Heart left ventricle (tissue), 16 donors: ENCODE data around the gene CTRB1. TPM values are rescaled to one million over a fixed set of nuclear protein-coding genes. Genes with fewer than 3 reads are reported as not detected.

ENCODE experiments used
- ATAC-seq, 4 donors: fragments of 200-7000 bp; cut with Tn5 transposase; one replicate each; pipeline ENCODE4 v1.9.1; 2020 to 2022; ENCODE audit warnings: moderate library complexity in 4 of 4, mild to moderate bottlenecking in 3 of 4, moderate number of reproducible peaks in 1 of 4
- DNase-seq, 5 donors: peaks; one replicate each; pipeline ENCODE4 v3.0.0-alpha.2; 2020
- H3K27ac ChIP-seq, 12 donors: fragments of 200-600 bp; sonication (generic) in 4 of 12; one replicate each; pipeline versions ENCODE4 v1.5.0 to v1.8.0; 2016 to 2022; ENCODE audit warnings: mild to moderate bottlenecking in 2 of 12
- H3K27me3 ChIP-seq, 9 donors: fragments of 200-600 bp; sonication (generic) in 2 of 9; one replicate each; pipeline versions ENCODE4 v1.5.1 to v1.8.0; 2016 to 2022; ENCODE audit warnings: mild to moderate bottlenecking in 3 of 9
- H3K36me3 ChIP-seq, 9 donors: fragments of 200-600 bp; sonication (generic) in 2 of 9; one replicate each; pipeline versions ENCODE4 v1.5.0 to v1.8.0; 2018 to 2022; ENCODE audit warnings: mild to moderate bottlenecking in 2 of 9
- H3K4me1 ChIP-seq, 12 donors: fragments of 200-600 bp; sonication (generic) in 4 of 12; one replicate each; pipeline versions ENCODE4 v1.5.0 to v1.8.0; 2016 to 2022; ENCODE audit warnings: mild to moderate bottlenecking in 3 of 12
- H3K4me3 ChIP-seq, 12 donors: fragments of 200-600 bp; sonication (generic) in 4 of 12; one replicate each; pipeline versions ENCODE4 v1.5.0 to v1.8.0; 2017 to 2022; ENCODE audit warnings: mild to moderate bottlenecking in 9 of 12, moderate library complexity in 4 of 12
- H3K9me3 ChIP-seq, 12 donors: fragments of 200-600 bp; sonication (generic) in 4 of 12; one replicate each; pipeline versions ENCODE4 v1.5.0 to v1.8.0; 2016 to 2022; ENCODE audit warnings: mild to moderate bottlenecking in 1 of 12
- CTCF ChIP-seq, 12 donors: fragments of 200-600 bp; sonication (generic) in 4 of 12; IDR thresholded peaks; one replicate each; pipeline versions ENCODE4 v1.5.0 to v1.8.0; 2018 to 2022; ENCODE audit warnings: antibody characterized with exemption in 12 of 12, mild to moderate bottlenecking in 5 of 12
- POLR2A ChIP-seq, 2 donors: fragments of 450-650 bp; IDR thresholded peaks; one replicate each; pipeline ENCODE4 v1.6.1; 2017; ENCODE audit warnings: antibody characterized with exemption in 2 of 2, mild to moderate bottlenecking in 2 of 2, moderate library complexity in 2 of 2
- WGBS, 4 donors: extraction: QIAGEN DNeasy Blood & Tissue Kit in 2 of 4; methylation state at CpG; one replicate each; pipeline versions ENCODE4 v1.1.5 to v1.1.7; 2013 to 2018; 5-methylcytosine and 5-hydroxymethylcytosine counted together
- intact Hi-C, 10 donors: fragments of 100-400 bp; cut with DNase I; formaldehyde crosslinking; loops; one replicate each; pipeline versions ENCODE4 v1.11.1 to v1.14.2; 2022
- polyA plus RNA-seq, 2 donors: library from polyadenylated mRNA; stranded (reverse); fragments of 200-250 nt; gene quantifications; one replicate each; pipeline ENCODE4 v1.2.3, GENCODE V29; 2013
- total RNA-seq, 9 donors: library from RNA; depleted of rRNA in 2 of 9; stranded (reverse); fragments of >200 nt in 2 of 9; fragmentation: NEBNext Ultra II Directional in 3 of 9; extraction: Animal tissue kit (Norgen Biotek cat#: 25700) in 3 of 9; gene quantifications; one replicate each; pipeline versions ENCODE4 v1.1.0 to v1.2.4, GENCODE V29; 2016 to 2023
- donor health status: ischemic (EF 13 %, LVEDD 7.1; RV severe dilation, severe dysfunction).
- donor health status: healthy with polysubstance abuse.
- donor health status: DM: no; HTN: yes; CAD: no.
- donor health status: DM: no; HTN: no; CAD: no.
- donor health status: ischemic (EF 25% LVEDD 6.9; RV normal size, moderate dysfunction).
- donor health status: ischemic (EF 25% LVEDD 5.7; RV mildly dilated, moderate dysfunction).
- donor health status: healthy.
- donor health status: DM: yes; HTN: yes; CAD: no.
- donor health status: ischemic (EF 35%, LVEDD 5.7; RV mildly dilated, moderate dysfunction).
- donor health status: nonischemic (EF 11% LVEDD 7.7; RV severe dilation, severe dysfunction).
- donor health status: DM: yes; HTN: yes; CAD: no.
- donor health status: PGD.
- donor health status: ischemic (EF 29% LVEDD 5.4; RV normal size, mild dysfunction).
- donor health status: nonischemic (EF 23%, LVEDD 6.1; RV moderate dilation, normal function).

The CTRB1 gene
- total and polyA plus RNA-seq, 11 donors = 0.64 to 3.7 (median 2.5) TPM; not detected in 5

- H3K4me1 ChIP-seq = peaks cover 0 to 29% (median 10%) of the 10 kb centered on the region in 12 donors
- H3K36me3 ChIP-seq = peaks cover 0 to 44% (median 22%) of the 10 kb centered on the region in 9 donors
- WGBS, 4 donors = 59 to 68% (median 64%) methylated on average over 13 to 22 of the region's 22 CpGs
- TF ChIP-seq CTCF (IDR thresholded peaks at IDR 0.05) (no peak), POLR2A (IDR thresholded peaks at IDR 0.05) (no peak)
- no peak overlapping the region for H3K27ac ChIP-seq
- no peak overlapping the region for H3K4me3 ChIP-seq
- H3K9me3 ChIP-seq = no peaks in the 10 kb centered on the region
- DNase-seq = no peak
- ATAC-seq = no peak
- intact Hi-C loops = no loop called here
- H3K27me3 ChIP-seq = peaks cover 0 to 9% (median 0%) of the 10 kb centered on the region in 9 donors
These were observed 8.0 kb downstream of the CTRB1 start for GRCh38 chr16:75226550-75227360.

DNA sequence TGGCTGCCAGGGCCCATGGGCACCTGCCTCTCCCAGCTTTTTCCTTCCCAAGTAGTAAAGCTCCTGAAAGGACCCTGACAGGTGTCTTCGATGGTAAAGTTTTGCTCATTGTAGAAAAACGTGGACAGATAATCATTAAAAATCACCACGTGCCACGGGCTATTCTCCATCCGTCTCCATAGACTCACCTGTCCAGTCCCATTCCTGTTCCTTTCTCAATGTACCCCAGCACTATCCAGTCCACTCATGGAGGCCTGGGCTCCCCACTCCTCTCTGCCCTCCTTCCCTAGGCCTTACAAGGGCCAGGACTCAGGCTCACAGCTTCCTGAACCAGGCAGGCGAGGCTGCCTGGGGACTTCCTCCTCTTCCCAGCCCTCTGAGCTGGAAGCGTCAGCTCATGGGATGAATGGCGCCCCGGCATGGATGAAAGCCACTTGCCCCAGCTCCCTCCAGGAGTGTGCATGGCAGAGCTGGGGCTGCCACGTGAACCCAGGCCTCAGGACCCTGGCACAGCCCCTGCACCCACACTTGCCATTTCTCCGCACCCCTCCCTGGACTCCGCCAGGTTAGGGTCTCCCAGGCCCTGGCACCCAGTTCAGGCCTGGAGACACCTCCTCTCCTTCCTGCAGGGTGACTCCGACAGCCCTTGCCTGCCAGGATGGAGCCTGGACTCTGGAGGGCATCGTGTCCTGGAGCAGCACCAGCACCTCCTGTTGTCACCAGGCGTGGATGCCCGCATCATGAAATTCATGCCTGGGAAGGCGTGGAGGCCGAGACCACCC is 8.8 kb downstream of the CTRB1 start:
- WGBS, 4 donors = 81 to 85% (median 83%) methylated on average over 12 to 18 of the region's 18 CpGs
- intact Hi-C loops = no loop called here
- Histone ChIP-seq H3K27ac (no peak overlapping the region), H3K9me3 (no peaks in the 10 kb centered on the region), H3K4me1 (peaks cover 0 to 29% (median 10%) of the 10 kb centered on the region in 12 donors), H3K4me3 (no peak overlapping the region), H3K27me3 (peaks cover 0 to 9% (median 0%) of the 10 kb centered on the region in 9 donors), H3K36me3 (peaks cover 0 to 50% (median 29%) of the 10 kb centered on the region in 9 donors)
- TF ChIP-seq POLR2A (IDR thresholded peaks at IDR 0.05) (no peak), CTCF (IDR thresholded peaks at IDR 0.05) (no peak)
- ATAC-seq = no peak
- no peak for DNase-seq

DNA sequence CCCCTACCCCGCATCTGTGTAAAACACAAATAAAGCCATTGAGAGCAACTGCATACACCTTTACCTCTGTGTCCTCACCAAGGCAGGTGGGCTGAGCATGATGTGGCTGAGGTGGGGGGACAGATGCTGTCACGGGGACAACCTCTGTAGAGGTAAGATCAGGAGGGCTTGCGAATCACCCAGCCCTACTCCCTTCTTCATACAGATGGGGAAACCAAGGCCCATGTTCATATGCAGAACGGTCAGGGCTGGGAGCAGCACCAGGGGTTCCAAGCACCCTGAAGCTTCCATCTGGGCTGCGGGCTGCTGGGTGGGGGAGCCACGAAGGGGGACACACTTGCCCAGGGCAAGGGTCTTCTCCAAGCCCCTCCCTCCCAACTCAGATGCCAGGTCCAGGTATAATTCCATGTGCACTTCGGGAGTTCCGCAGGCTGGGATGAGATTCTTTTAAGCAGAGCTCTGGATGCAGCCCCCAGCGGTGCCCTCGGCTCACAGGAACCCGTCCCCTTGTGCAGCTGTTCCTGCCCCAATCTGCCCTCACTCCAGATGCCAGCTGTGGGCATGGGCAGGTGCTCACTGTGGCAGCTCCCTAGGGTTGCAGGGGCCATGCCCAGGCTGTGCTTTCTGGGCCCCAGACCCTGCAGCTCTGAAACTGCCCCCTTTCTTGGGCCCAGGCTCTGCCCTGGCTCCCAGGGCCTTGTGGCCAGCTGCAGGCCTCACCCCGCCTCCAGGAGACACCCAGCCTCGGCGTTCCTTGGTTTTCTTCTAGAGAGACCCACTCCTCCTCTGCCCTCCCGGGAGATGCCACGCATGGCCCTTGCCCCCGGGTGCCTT is 9.6 kb downstream of the CTRB1 start:
- ATAC-seq (no peak), DNase-seq (peak in 1 of 5 donors; percentile 17)
- Histone ChIP-seq H3K4me3 (no peak overlapping the region), H3K27me3 (peaks cover 0 to 9% (median 0%) of the 10 kb centered on the region in 9 donors), H3K9me3 (no peaks in the 10 kb centered on the region), H3K4me1 (peaks cover 0 to 30% (median 10%) of the 10 kb centered on the region in 12 donors), H3K27ac (no peak overlapping the region), H3K36me3 (peaks cover 0 to 58% (median 37%) of the 10 kb centered on the region in 9 donors)
- TF ChIP-seq CTCF (IDR thresholded peaks at IDR 0.05) (no peak), POLR2A (IDR thresholded peaks at IDR 0.05) (no peak)
- intact Hi-C loops = no loop called here
- 87 to 88% (median 87%) methylated on average over 13 to 17 of the region's 17 CpGs for WGBS, 4 donors
